GM12878 (cell line): ENCODE data around the gene UNC13D. TPM values are rescaled to one million over a fixed set of nuclear protein-coding genes. Genes with fewer than 3 reads are reported as not detected.

Experiments used
- ATAC-seq: fragments of 200-7000 bp; cut with Tn5 transposase; 3 replicates; pipeline ENCODE4 v1.9.1; 2020; ENCODE audit warnings: mild to moderate bottlenecking, moderate library complexity
- BruUV-seq: library from RNA; stranded (reverse); fragments of 400-500 nt; replicated peaks from 2 replicates; lab custom pipeline; 2021; lab: Mats Ljungman, UMichigan
- CTCF ChIA-PET: fragments of 300-600 bp; sonication (Branson Sonifier 250); formaldehyde crosslinking; extraction: SDS; loops from one replicate; lab custom pipeline; 2021; ENCODE audit warnings: inconsistent platforms; lab: Yijun Ruan, JAX
- POLR2A ChIA-PET: fragments of 350-600 bp; formaldehyde crosslinking; extraction: SDS; loops from one replicate; lab custom pipeline; 2021; ENCODE audit warnings: inconsistent platforms; lab: Charles Lee
- RAD21 ChIA-PET: fragments of 300-600 bp; sonication (Branson Sonifier 250); formaldehyde crosslinking; loops from one replicate; lab custom pipeline; 2023; ENCODE audit warnings: antibody characterized with exemption; ENCODE audit not compliant: unreplicated experiment; lab: Charles Lee
- SMC1A ChIA-PET: fragments of 300-600 bp; sonication (Branson Sonifier 250); formaldehyde crosslinking; loops from one replicate; lab custom pipeline; 2023; ENCODE audit not compliant: unreplicated experiment, uncharacterized antibody; lab: Charles Lee
- DNase-seq: peaks from one replicate; pipeline ENCODE4 v3.0.0-alpha.2; 2011; ENCODE audit warnings: low read depth, low spot score
- FAIRE-seq: peaks from 3 replicates; lab custom pipeline; 2011; peaks lifted over from hg19 to GRCh38; lab: Jason Lieb, UNC
- H2AFZ ChIP-seq: 2 replicates; pipeline ENCODE4 v1.6.0; 2011; ENCODE audit warnings: low read depth, low read length, control low read depth; ENCODE audit not compliant: control insufficient read depth
- H3K27ac ChIP-seq: 2 replicates; pipeline ENCODE4 v1.5.1; 2011; ENCODE audit warnings: control low read depth; ENCODE audit not compliant: control insufficient read depth, insufficient read depth
- H3K27me3 ChIP-seq, 2 experiments: replicated peaks in 1 of 2; 2 replicates each; pipeline versions ENCODE4 v1.6.0 to v1.6.1; 2011; ENCODE audit warnings: low read length in 1 of 2; ENCODE audit not compliant: control insufficient read depth in 2 of 2, insufficient read depth in 2 of 2
- H3K36me3 ChIP-seq, 2 experiments: 2 replicates each; pipeline ENCODE4 v1.5.1; 2011; ENCODE audit warnings: low read length in 1 of 2; ENCODE audit not compliant: control insufficient read depth in 2 of 2, insufficient read depth in 2 of 2
- H3K4me1 ChIP-seq: 2 replicates; pipeline ENCODE4 v1.6.1; 2011; ENCODE audit warnings: mild to moderate bottlenecking, low read length, moderate library complexity, mixed read lengths; ENCODE audit not compliant: control insufficient read depth, insufficient read depth
- H3K4me2 ChIP-seq: 2 replicates; pipeline ENCODE4 v1.6.0; 2011; ENCODE audit warnings: control low read depth; ENCODE audit not compliant: control insufficient read depth, insufficient read depth
- H3K4me3 ChIP-seq: fragments of 200-600 bp; sonication (generic); 2 replicates; pipeline ENCODE4 v1.5.1; 2016
- H3K79me2 ChIP-seq: 2 replicates; pipeline ENCODE4 v1.6.0; 2011; ENCODE audit warnings: low read length; ENCODE audit not compliant: control insufficient read depth, insufficient read depth
- H3K9ac ChIP-seq: 2 replicates; pipeline ENCODE4 v1.8.0; 2011; ENCODE audit warnings: low read length, control low read depth, mixed read lengths; ENCODE audit not compliant: control insufficient read depth, insufficient read depth
- H3K9me3 ChIP-seq: replicated peaks from 3 replicates; pipeline ENCODE4 v1.5.1; 2011; ENCODE audit warnings: mild to moderate bottlenecking, low read length; ENCODE audit not compliant: control insufficient read depth, insufficient read depth
- H4K20me1 ChIP-seq: 2 replicates; pipeline ENCODE4 v1.6.0; 2011; ENCODE audit not compliant: control insufficient read depth, insufficient read depth
- CTCF ChIP-seq, 3 experiments: IDR thresholded peaks in 2 of 3; conservative IDR thresholded peaks in 1 of 3; 2 replicates each; pipeline ENCODE4 v1.5.1; 2011; ENCODE audit warnings: low read depth in 3 of 3, low read length in 3 of 3, mild to moderate bottlenecking in 3 of 3, control low read depth in 2 of 3, moderate library complexity in 2 of 3, inconsistent platforms in 1 of 3, mixed read lengths in 1 of 3; ENCODE audit not compliant: control insufficient read depth in 2 of 3, insufficient read depth in 1 of 3; ENCODE audit errors: extremely low read depth in 1 of 3
- PKNOX1 ChIP-seq: fragments of 450-650 bp; IDR thresholded peaks from 2 replicates; pipeline ENCODE4 v1.6.1; 2016; ENCODE audit warnings: mild to moderate bottlenecking
- RBBP5 ChIP-seq: fragments of 200-600 bp; sonication (generic); conservative IDR thresholded peaks from 2 replicates; pipeline ENCODE4 v1.6.1; 2016
- WGBS: methylation state at CpG from one replicate; pipeline ENCODE4 v1.1.6; 2016; ENCODE audit warnings: low lambda C conversion rate; ENCODE audit not compliant: insufficient replicate concordance, insufficient coverage; ENCODE audit errors: missing lambda C conversion rate; 5-methylcytosine and 5-hydroxymethylcytosine counted together
- in situ Hi-C: fragments of 300-500 bp; cut with MboI; formaldehyde crosslinking; loops from 9 replicates; pipeline ENCODE4 v1.14.3; 2018; ENCODE audit warnings: mixed read lengths
- intact Hi-C: fragments of 100-400 bp; cut with micrococcal nuclease; formaldehyde crosslinking; loops from one replicate; pipeline ENCODE4 v1.14.2; 2022; ENCODE audit not compliant: unreplicated experiment
- polyA plus RNA-seq, 11 experiments: library from polyadenylated mRNA; depleted of rRNA in 4 of 11; unstranded in 6 of 11; stranded (reverse) in 5 of 11; fragments of >200 nt; fragmentation: Nextera tagmentation in 4 of 11; fragmentation: Illumina TruSeq in 1 of 11; extraction: Ambion mirVana in 4 of 11; extraction: Trizol in 1 of 11; gene quantifications; 1 replicate in 1 of 11; 2 replicates in 10 of 11; pipeline versions ENCODE4 v1.2.1 to v1.2.3, GENCODE V29; 2011 to 2016; ENCODE audit warnings: inconsistent platforms in 2 of 11, missing spikeins in 2 of 11, low read depth in 1 of 11
- total RNA-seq, 4 experiments: library from RNA; depleted of rRNA in 3 of 4; stranded (reverse); fragments of >200 nt in 3 of 4; fragmentation: Illumina TruSeq in 1 of 4; extraction: Trizol in 1 of 4; gene quantifications; 2 replicates each; pipeline versions ENCODE4 v1.2.1 to v1.2.3, GENCODE V29; 2013 to 2021

UNC13D gene
- total and polyA plus RNA-seq, 10 of the 15 experiments (the other 5 are each of a cell fraction or from before 2014, with no cell fraction given) = 0.32 to 63.9 (median 25.2) TPM

GRCh38 chr17:75810216-75810615 lies 34.0 kb downstream of the UNC13D start:
- ChIA-PET SMC1A (no interaction called here), POLR2A (no interaction called here), CTCF (interaction anchor here (0.7 kb wide), 1 partner anchor 457 kb away, joined by 3 read pairs; no protein-coding TSS in a partner anchor), RAD21 (no interaction called here)
- Histone ChIP-seq H3K4me3 (no peak overlapping the region), H3K9me3 (no peaks in the 10 kb centered on the region), H4K20me1 (no peaks in the 10 kb centered on the region), H2AFZ (no peak overlapping the region), H3K4me2 (no peak overlapping the region), H3K27ac (no peak overlapping the region), H3K4me1 (peaks cover 9% of the 10 kb centered on the region), H3K79me2 (no peaks in the 10 kb centered on the region; the same call in 1 of the 2 replicates), H3K36me3 (peaks cover 21 to 23% of the 10 kb centered on the region in 2 experiments), H3K27me3 (no peaks in the 10 kb centered on the region), H3K9ac (no peak overlapping the region)
- no peak for FAIRE-seq
- TF ChIP-seq PKNOX1 = 0 out of 2 replicates have a peak, but pooled peaks have one; percentile 11
- TF ChIP-seq RBBP5 = no peak
- TF ChIP-seq CTCF (IDR thresholded peaks at IDR 0.05 in 2 of 3, conservative IDR thresholded peaks at IDR 0.05 in 1 of 3; ENCODE audit: control insufficient read depth in 2 of 3, extremely low read depth in 1 of 3, insufficient read depth in 1 of 3, low read depth in 3 of 3, low read length in 3 of 3) = no peak
- WGBS = 96% methylated on average over 5 of the region's 5 CpGs
- in situ Hi-C loops = no loop called here
- ATAC-seq = no peak
- no TSS peak for BruUV-seq
- intact Hi-C loops = no loop called here
- DNase-seq = no peak
